ENCODE results near the gene BRME1. TPM values are rescaled to one million over a fixed set of nuclear protein-coding genes. Genes with fewer than 3 reads are reported as not detected.

The BRME1 gene
- polyA plus RNA-seq, 1 donor from 2014 or later, result 6.2 TPM

DNA sequence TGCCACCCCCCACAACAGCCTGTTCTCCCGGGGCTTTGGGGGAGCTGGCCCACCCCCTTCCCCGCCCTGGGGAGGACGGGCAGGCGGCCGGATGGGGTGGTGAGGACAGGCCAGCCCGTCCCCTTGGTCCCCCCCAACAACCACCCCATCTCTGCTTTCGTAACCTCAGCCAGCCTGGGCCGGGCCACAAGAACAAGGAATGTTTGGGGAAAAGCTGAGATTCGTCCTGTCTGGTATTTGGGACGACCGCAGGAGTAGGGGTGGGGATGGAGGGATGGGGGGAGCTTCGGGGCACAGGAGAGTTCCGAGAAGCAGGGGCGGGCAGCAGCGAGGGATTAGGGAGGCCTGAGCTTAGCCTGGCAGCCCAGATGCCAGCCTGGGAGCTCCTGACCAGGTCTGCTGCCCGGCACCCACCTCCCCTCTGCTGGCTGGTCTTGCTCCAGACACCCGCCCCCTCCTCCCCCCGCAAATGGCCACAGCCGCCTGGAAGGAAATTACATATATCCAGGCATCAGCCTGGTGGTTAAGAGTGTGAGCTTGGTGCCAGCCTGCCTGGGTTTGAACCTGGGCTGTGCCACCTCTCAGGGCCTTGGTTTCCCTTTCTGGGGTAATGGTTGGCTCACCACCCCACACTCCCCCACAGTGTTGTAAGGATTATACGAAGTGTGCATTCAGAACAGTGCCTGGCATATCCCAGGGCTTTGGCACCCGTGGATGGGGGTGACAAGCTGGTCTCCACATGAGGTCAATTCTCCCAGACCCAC lies 32.6 kb upstream of the BRME1 start, which contains the start of gene PODNL1:
Gene PODNL1 (minus strand): TSS at position 117 of the 764 bp plus-strand sequence. CDS start 236 bp downstream, outside the sequence.
- no peak within 1 kb of the TSS for H3K27ac ChIP-seq (ENCODE audit: low read length)
- H3K9me3 ChIP-seq (ENCODE audit: low read length), result no peaks in the 10 kb centered on the region
- no peak within 1 kb of the TSS for H2AFZ ChIP-seq (ENCODE audit: low read depth, low read length)
- no peaks in the 10 kb centered on the region for H4K20me1 ChIP-seq (ENCODE audit: insufficient read depth)
- no peak for TF ChIP-seq SMC3 (conservative IDR thresholded peaks at IDR 0.05; ENCODE audit: poor library complexity)
- TF ChIP-seq TAF1 (IDR thresholded peaks at IDR 0.05; ENCODE audit: low read depth), result no peak
- TF ChIP-seq EP300 (conservative IDR thresholded peaks at IDR 0.05; ENCODE audit: poor library complexity, severe bottlenecking), result no peak
- TF ChIP-seq, protein P1, sequence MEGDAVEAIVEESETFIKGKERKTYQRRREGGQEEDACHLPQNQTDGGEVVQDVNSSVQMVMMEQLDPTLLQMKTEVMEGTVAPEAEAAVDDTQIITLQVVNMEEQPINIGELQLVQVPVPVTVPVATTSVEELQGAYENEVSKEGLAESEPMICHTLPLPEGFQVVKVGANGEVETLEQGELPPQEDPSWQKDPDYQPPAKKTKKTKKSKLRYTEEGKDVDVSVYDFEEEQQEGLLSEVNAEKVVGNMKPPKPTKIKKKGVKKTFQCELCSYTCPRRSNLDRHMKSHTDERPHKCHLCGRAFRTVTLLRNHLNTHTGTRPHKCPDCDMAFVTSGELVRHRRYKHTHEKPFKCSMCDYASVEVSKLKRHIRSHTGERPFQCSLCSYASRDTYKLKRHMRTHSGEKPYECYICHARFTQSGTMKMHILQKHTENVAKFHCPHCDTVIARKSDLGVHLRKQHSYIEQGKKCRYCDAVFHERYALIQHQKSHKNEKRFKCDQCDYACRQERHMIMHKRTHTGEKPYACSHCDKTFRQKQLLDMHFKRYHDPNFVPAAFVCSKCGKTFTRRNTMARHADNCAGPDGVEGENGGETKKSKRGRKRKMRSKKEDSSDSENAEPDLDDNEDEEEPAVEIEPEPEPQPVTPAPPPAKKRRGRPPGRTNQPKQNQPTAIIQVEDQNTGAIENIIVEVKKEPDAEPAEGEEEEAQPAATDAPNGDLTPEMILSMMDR (IDR thresholded peaks at IDR 0.05; ENCODE audit: poor library complexity, severe bottlenecking), result no peak
- TF ChIP-seq POLR2AphosphoS5 (IDR thresholded peaks at IDR 0.05), result no peak
- TF ChIP-seq MXI1 (conservative IDR thresholded peaks at IDR 0.05; ENCODE audit: poor library complexity, severe bottlenecking), result no peak
- no peak for TF ChIP-seq REST (IDR thresholded peaks at IDR 0.05; ENCODE audit: borderline replicate concordance)
- TF ChIP-seq EZH2 (IDR thresholded peaks at IDR 0.05; ENCODE audit: borderline replicate concordance, insufficient read depth, low read length, poor library complexity, severe bottlenecking), result no peak
- no peak for TF ChIP-seq RAD21 (conservative IDR thresholded peaks at IDR 0.05)
- no peaks in the 10 kb centered on the region for H3K79me2 ChIP-seq (replicated peaks; ENCODE audit: insufficient read depth, low read length)
- H3K4me3 ChIP-seq (ENCODE audit: low read length), result no peak within 1 kb of the TSS
- no peaks in the 10 kb centered on the region for H3K36me3 ChIP-seq (ENCODE audit: insufficient read depth, low read length)
- no peaks in the 10 kb centered on the region for H3K9me2 ChIP-seq (ENCODE audit: insufficient read depth, low read length)
- H3F3A ChIP-seq (ENCODE audit: insufficient read depth, low read length, poor library complexity, severe bottlenecking), result no peaks in the 10 kb centered on the region
- H3K4me2 ChIP-seq (ENCODE audit: low read length), result no peak within 1 kb of the TSS
- no peak within 1 kb of the TSS for H3K9ac ChIP-seq (ENCODE audit: low read length)
- no peaks in the 10 kb centered on the region for H3K27me3 ChIP-seq (ENCODE audit: insufficient read depth, low read depth, low read length)

GRCh38 chr19:13937479-13938300 lies 31.8 kb upstream of the BRME1 start:
- H3K27ac ChIP-seq (ENCODE audit: low read length), result no peak overlapping the region
- H3K4me3 ChIP-seq (ENCODE audit: low read length), result no peak overlapping the region
- H3K9ac ChIP-seq (ENCODE audit: low read length), result no peak overlapping the region

More at GRCh38 chr19:13937479-13938300, 31.8 kb upstream of the BRME1 start:
- Histone ChIP-seq H3K79me2 (replicated peaks; ENCODE audit: insufficient read depth, low read length) (no peaks in the 10 kb centered on the region), H4K20me1 (ENCODE audit: insufficient read depth) (no peaks in the 10 kb centered on the region), H2AFZ (ENCODE audit: low read depth, low read length) (no peak overlapping the region), H3K9me2 (ENCODE audit: insufficient read depth, low read length) (no peaks in the 10 kb centered on the region), H3K4me2 (ENCODE audit: low read length) (no peak overlapping the region), H3K9me3 (ENCODE audit: low read length) (no peaks in the 10 kb centered on the region), H3K27me3 (ENCODE audit: insufficient read depth, low read depth, low read length) (no peaks in the 10 kb centered on the region), H3K36me3 (ENCODE audit: insufficient read depth, low read length) (no peaks in the 10 kb centered on the region), H3F3A (ENCODE audit: insufficient read depth, low read length, poor library complexity, severe bottlenecking) (no peaks in the 10 kb centered on the region)
- no peak for TF ChIP-seq MXI1 (conservative IDR thresholded peaks at IDR 0.05; ENCODE audit: poor library complexity, severe bottlenecking)
- TF ChIP-seq REST (IDR thresholded peaks at IDR 0.05; ENCODE audit: borderline replicate concordance), result no peak
- TF ChIP-seq POLR2AphosphoS5 (IDR thresholded peaks at IDR 0.05), result no peak
- TF ChIP-seq EP300 (conservative IDR thresholded peaks at IDR 0.05; ENCODE audit: poor library complexity, severe bottlenecking), result no peak
- no peak for TF ChIP-seq EZH2 (IDR thresholded peaks at IDR 0.05; ENCODE audit: borderline replicate concordance, insufficient read depth, low read length, poor library complexity, severe bottlenecking)
- TF ChIP-seq RAD21 (conservative IDR thresholded peaks at IDR 0.05), result no peak
- no peak for TF ChIP-seq SMC3 (conservative IDR thresholded peaks at IDR 0.05; ENCODE audit: poor library complexity)
- TF ChIP-seq TAF1 (IDR thresholded peaks at IDR 0.05; ENCODE audit: low read depth), result no peak
- TF ChIP-seq, protein P1 (IDR thresholded peaks at IDR 0.05; ENCODE audit: poor library complexity, severe bottlenecking), result no peak
